Mammary epithelial cell (primary cell): Measurements from ENCODE around the gene FNIP1.
"Not testable (repeated sequence)": the region's sequence is repeated elsewhere in the genome, so short reads cannot be mapped to it uniquely, and the experiment has no call there.

Experiments
- EZH2 ChIP-seq: IDR thresholded peaks from 2 replicates; pipeline ENCODE4 v1.6.1; 2012; ENCODE audit warnings: low read length, inconsistent platforms, borderline replicate concordance
- TF ChIP-seq, protein P1 (sequence below), 2 donors: IDR thresholded peaks in 1 of 2; conservative IDR thresholded peaks in 1 of 2; 2 replicates each; pipeline ENCODE4 v1.5.1; 2011 to 2012; ENCODE audit warnings: inconsistent platforms in 2 of 2, low read length in 2 of 2, mild to moderate bottlenecking in 2 of 2, control low read depth in 1 of 2, low read depth in 1 of 2; ENCODE audit not compliant: insufficient read depth in 1 of 2; ENCODE audit errors: extremely low read depth in 1 of 2

DNA sequence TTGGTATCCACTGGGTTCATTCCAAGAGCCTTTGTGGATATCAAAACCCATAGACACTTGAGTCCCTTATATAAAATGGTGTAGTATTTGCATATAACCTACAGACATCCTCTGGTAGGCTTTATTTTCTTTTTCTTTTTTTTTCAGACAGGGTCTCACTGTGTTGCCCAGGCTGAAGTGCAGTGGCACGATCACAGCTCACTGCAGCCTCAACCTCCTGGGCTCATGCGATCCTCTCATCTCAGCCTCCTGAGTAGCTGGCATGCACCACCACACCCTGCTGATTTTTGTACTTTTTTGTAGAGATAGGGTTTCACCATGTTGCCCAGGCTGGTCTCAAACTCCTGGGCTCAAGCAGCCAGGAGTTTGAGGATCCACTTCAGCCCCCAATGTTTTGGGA, 175.7 kb downstream of the FNIP1 start:
- TF ChIP-seq, protein P1, sequence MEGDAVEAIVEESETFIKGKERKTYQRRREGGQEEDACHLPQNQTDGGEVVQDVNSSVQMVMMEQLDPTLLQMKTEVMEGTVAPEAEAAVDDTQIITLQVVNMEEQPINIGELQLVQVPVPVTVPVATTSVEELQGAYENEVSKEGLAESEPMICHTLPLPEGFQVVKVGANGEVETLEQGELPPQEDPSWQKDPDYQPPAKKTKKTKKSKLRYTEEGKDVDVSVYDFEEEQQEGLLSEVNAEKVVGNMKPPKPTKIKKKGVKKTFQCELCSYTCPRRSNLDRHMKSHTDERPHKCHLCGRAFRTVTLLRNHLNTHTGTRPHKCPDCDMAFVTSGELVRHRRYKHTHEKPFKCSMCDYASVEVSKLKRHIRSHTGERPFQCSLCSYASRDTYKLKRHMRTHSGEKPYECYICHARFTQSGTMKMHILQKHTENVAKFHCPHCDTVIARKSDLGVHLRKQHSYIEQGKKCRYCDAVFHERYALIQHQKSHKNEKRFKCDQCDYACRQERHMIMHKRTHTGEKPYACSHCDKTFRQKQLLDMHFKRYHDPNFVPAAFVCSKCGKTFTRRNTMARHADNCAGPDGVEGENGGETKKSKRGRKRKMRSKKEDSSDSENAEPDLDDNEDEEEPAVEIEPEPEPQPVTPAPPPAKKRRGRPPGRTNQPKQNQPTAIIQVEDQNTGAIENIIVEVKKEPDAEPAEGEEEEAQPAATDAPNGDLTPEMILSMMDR (conservative IDR thresholded peaks at IDR 0.05 in 1 of 2, IDR thresholded peaks at IDR 0.05 in 1 of 2; ENCODE audit: extremely low read depth in 1 of 2, insufficient read depth in 1 of 2, low read depth in 1 of 2, low read length in 2 of 2), result not testable (repeated sequence)
- TF ChIP-seq EZH2, result not testable (repeated sequence)
